Liver (tissue), 3 donors: Measurements from ENCODE around the gene GPR146.

Experiments
- ATF3 ChIP-seq: IDR thresholded peaks from 2 replicates; pipeline ENCODE4 v1.6.1; 2016; ENCODE audit warnings: antibody characterized with exemption
- CTCF ChIP-seq: fragments of 150-350 bp; IDR thresholded peaks from 2 replicates; pipeline ENCODE4 v1.5.1; 2017; ENCODE audit warnings: improper control_type of control experiment, low read depth, low read length; ENCODE audit not compliant: missing input control
- GABPA ChIP-seq, 2 donors: IDR thresholded peaks in 1 of 2; conservative IDR thresholded peaks in 1 of 2; 2 replicates each; pipeline ENCODE4 v1.6.1; 2016; ENCODE audit warnings: antibody characterized with exemption in 2 of 2, mild to moderate bottlenecking in 1 of 2, moderate library complexity in 1 of 2
- HNF4A ChIP-seq, 2 donors: conservative IDR thresholded peaks; 2 replicates each; pipeline ENCODE4 v1.6.1; 2016; ENCODE audit warnings: antibody characterized with exemption in 2 of 2, mild to moderate bottlenecking in 2 of 2
- HNF4G ChIP-seq: IDR thresholded peaks from 2 replicates; pipeline ENCODE4 v1.6.1; 2016; ENCODE audit warnings: antibody characterized with exemption
- JUND ChIP-seq, 2 donors: IDR thresholded peaks; 2 replicates each; pipeline ENCODE4 v1.6.1; 2016; ENCODE audit warnings: antibody characterized with exemption in 2 of 2
- MAX ChIP-seq: IDR thresholded peaks from 2 replicates; pipeline ENCODE4 v1.6.1; 2016; ENCODE audit warnings: antibody characterized with exemption
- RAD21 ChIP-seq, 2 donors: IDR thresholded peaks; 2 replicates each; pipeline ENCODE4 v1.6.1; 2016; ENCODE audit warnings: antibody characterized with exemption in 2 of 2, mild to moderate bottlenecking in 2 of 2
- REST ChIP-seq: IDR thresholded peaks from 2 replicates; pipeline ENCODE4 v1.6.1; 2016; ENCODE audit warnings: antibody characterized with exemption, mild to moderate bottlenecking
- SP1 ChIP-seq: IDR thresholded peaks from 2 replicates; pipeline ENCODE4 v1.6.1; 2018; ENCODE audit warnings: antibody characterized with exemption, mild to moderate bottlenecking
- TAF1 ChIP-seq: conservative IDR thresholded peaks from 2 replicates; pipeline ENCODE4 v1.6.1; 2016; ENCODE audit warnings: antibody characterized with exemption, mild to moderate bottlenecking
- YY1 ChIP-seq: IDR thresholded peaks from 2 replicates; pipeline ENCODE4 v1.6.1; 2016; ENCODE audit warnings: antibody characterized with exemption, mild to moderate bottlenecking
- donor health status: healthy.
- donor health status: healthy.

- TF ChIP-seq GABPA (IDR thresholded peaks at IDR 0.05 in 1 of 2, conservative IDR thresholded peaks at IDR 0.05 in 1 of 2) (no peak), CTCF (no peak), ATF3 (no peak), HNF4G (no peak), REST (no peak), RAD21 (IDR thresholded peaks at IDR 0.05) (no peak), SP1 (no peak), YY1 (no peak), MAX (no peak), TAF1 (no peak), JUND (IDR thresholded peaks at IDR 0.05) (no peak), HNF4A (conservative IDR thresholded peaks at IDR 0.05) (no peak)
These were observed 23.7 kb downstream of the GPR146 start for GRCh38 chr7:1068013-1068412.
